Astrocyte (in vitro differentiated cells and primary cell): ENCODE measurements around the gene NAAA. TPM values are rescaled to one million over a fixed set of nuclear protein-coding genes. Genes with fewer than 3 reads are reported as not detected.

Experiments used
- DNase-seq: peaks from one replicate; pipeline ENCODE4 v3.0.0-alpha.2; 2010; ENCODE audit warnings: low read depth
- FAIRE-seq: peaks from 2 replicates; lab custom pipeline; 2011; peaks lifted over from hg19 to GRCh38; lab: Jason Lieb, UNC
- H2AFZ ChIP-seq: 2 replicates; pipeline ENCODE4 v1.6.0; 2012; ENCODE audit warnings: low read depth, low read length, inconsistent platforms
- H3K27ac ChIP-seq: 2 replicates; pipeline ENCODE4 v1.5.1; 2011; ENCODE audit warnings: low read depth, low read length, inconsistent platforms
- H3K27me3 ChIP-seq: 2 replicates; pipeline ENCODE4 v1.6.0; 2011; ENCODE audit warnings: low read length, inconsistent platforms; ENCODE audit not compliant: insufficient read depth
- H3K36me3 ChIP-seq: 2 replicates; pipeline ENCODE4 v1.5.1; 2011; ENCODE audit warnings: low read length, inconsistent platforms; ENCODE audit not compliant: insufficient read depth
- H3K4me1 ChIP-seq: 2 replicates; pipeline ENCODE4 v1.5.1; 2011; ENCODE audit warnings: low read length, inconsistent platforms; ENCODE audit not compliant: insufficient read depth
- H3K4me2 ChIP-seq: 2 replicates; pipeline ENCODE4 v1.6.0; 2012; ENCODE audit warnings: low read length, inconsistent platforms
- H3K4me3 ChIP-seq: 2 replicates; pipeline ENCODE4 v1.5.1; 2011; ENCODE audit warnings: low read depth, mild to moderate bottlenecking, low read length, inconsistent platforms; ENCODE audit not compliant: insufficient read depth
- H3K79me2 ChIP-seq: 2 replicates; pipeline ENCODE4 v1.6.0; 2012; ENCODE audit warnings: mild to moderate bottlenecking, low read length, inconsistent platforms; ENCODE audit not compliant: insufficient read depth
- H3K9ac ChIP-seq: 2 replicates; pipeline ENCODE4 v1.6.0; 2012; ENCODE audit warnings: mild to moderate bottlenecking, low read length, inconsistent platforms
- H3K9me3 ChIP-seq: 2 replicates; pipeline ENCODE4 v1.5.1; 2012; ENCODE audit warnings: low read depth, mild to moderate bottlenecking, low read length, inconsistent platforms; ENCODE audit not compliant: insufficient read depth
- H4K20me1 ChIP-seq: 2 replicates; pipeline ENCODE4 v1.6.0; 2012; ENCODE audit warnings: low read length, inconsistent platforms; ENCODE audit not compliant: insufficient read depth
- H3K27ac Mint-ChIP-seq: one replicate; pipeline ENCODE4 v1.8.0; 2021; ENCODE audit warnings: mild to moderate bottlenecking, mixed read lengths; ENCODE audit not compliant: unreplicated experiment
- H3K27me3 Mint-ChIP-seq: one replicate; pipeline ENCODE4 v1.8.0; 2021; ENCODE audit warnings: low read depth, mixed read lengths; ENCODE audit not compliant: unreplicated experiment
- H3K36me3 Mint-ChIP-seq: one replicate; pipeline ENCODE4 v1.8.0; 2021; ENCODE audit warnings: low read depth, mixed read lengths; ENCODE audit not compliant: unreplicated experiment
- H3K4me1 Mint-ChIP-seq: one replicate; pipeline ENCODE4 v1.8.0; 2021; ENCODE audit warnings: low read depth, mixed read lengths; ENCODE audit not compliant: unreplicated experiment
- H3K4me3 Mint-ChIP-seq: one replicate; pipeline ENCODE4 v1.8.0; 2021; ENCODE audit warnings: mild to moderate bottlenecking, moderate library complexity, mixed read lengths; ENCODE audit not compliant: unreplicated experiment
- H3K9me3 Mint-ChIP-seq: one replicate; pipeline ENCODE4 v1.8.0; 2021; ENCODE audit warnings: mild to moderate bottlenecking, mixed read lengths; ENCODE audit not compliant: unreplicated experiment
- EZH2 ChIP-seq: IDR thresholded peaks from 2 replicates; pipeline ENCODE4 v1.6.1; 2012; ENCODE audit warnings: mild to moderate bottlenecking, low read length, inconsistent platforms; ENCODE audit not compliant: insufficient read depth
- total RNA-seq: library from RNA; stranded (reverse); gene quantifications from 2 replicates; pipeline ENCODE4 v1.2.1, GENCODE V29; 2021
- TF ChIP-seq, protein P1 (sequence below): IDR thresholded peaks from 2 replicates; pipeline ENCODE4 v1.5.1; 2011; ENCODE audit warnings: low read depth, mild to moderate bottlenecking, inconsistent platforms, low read length, moderate library complexity; ENCODE audit not compliant: insufficient read depth

The NAAA gene
- total RNA-seq, 1 donor from 2014 or later = 13.5 TPM

DNA sequence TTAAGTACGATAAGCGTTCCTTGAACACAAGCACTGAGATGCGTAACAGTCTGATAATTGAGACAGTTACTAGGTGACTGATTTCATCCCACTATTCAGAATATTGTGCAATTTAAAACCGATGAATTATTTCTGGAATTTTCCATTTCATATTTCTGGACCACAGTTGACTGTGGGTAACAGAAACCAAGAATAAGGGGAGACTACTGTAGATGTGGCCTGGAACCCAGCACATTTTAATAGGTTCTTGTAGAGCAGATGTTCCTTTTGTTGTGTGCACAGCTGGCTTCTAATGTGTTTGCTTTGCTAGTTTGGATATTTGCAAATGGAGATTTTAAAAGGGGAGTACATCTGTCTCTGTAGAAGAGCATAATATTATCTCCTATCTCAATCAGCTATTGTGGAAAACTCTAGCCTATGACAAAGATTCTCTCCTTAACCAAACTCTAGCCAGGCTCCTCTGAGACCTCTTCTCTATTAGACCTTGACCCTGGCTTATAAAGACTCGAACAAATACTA is 16.4 kb downstream of the NAAA start:
- Mint-ChIP-seq H3K36me3 (peaks cover 42% of the 10 kb centered on the region), H3K27ac (no peak overlapping the region), H3K9me3 (no peaks in the 10 kb centered on the region), H3K4me1 (no peaks in the 10 kb centered on the region), H3K27me3 (no peaks in the 10 kb centered on the region), H3K4me3 (no peak overlapping the region)
- Histone ChIP-seq H3K9ac (no peak overlapping the region), H3K4me2 (no peak overlapping the region), H3K27me3 (no peaks in the 10 kb centered on the region), H3K4me1 (no peaks in the 10 kb centered on the region), H3K4me3 (no peak overlapping the region), H3K79me2 (no peaks in the 10 kb centered on the region), H3K27ac (no peak overlapping the region), H2AFZ (no peak overlapping the region), H3K9me3 (no peaks in the 10 kb centered on the region), H3K36me3 (no peaks in the 10 kb centered on the region), H4K20me1 (no peaks in the 10 kb centered on the region)
- FAIRE-seq (no peak), DNase-seq (no peak)
- TF ChIP-seq, protein P1, sequence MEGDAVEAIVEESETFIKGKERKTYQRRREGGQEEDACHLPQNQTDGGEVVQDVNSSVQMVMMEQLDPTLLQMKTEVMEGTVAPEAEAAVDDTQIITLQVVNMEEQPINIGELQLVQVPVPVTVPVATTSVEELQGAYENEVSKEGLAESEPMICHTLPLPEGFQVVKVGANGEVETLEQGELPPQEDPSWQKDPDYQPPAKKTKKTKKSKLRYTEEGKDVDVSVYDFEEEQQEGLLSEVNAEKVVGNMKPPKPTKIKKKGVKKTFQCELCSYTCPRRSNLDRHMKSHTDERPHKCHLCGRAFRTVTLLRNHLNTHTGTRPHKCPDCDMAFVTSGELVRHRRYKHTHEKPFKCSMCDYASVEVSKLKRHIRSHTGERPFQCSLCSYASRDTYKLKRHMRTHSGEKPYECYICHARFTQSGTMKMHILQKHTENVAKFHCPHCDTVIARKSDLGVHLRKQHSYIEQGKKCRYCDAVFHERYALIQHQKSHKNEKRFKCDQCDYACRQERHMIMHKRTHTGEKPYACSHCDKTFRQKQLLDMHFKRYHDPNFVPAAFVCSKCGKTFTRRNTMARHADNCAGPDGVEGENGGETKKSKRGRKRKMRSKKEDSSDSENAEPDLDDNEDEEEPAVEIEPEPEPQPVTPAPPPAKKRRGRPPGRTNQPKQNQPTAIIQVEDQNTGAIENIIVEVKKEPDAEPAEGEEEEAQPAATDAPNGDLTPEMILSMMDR = no peak
- no peak for TF ChIP-seq EZH2

DNA sequence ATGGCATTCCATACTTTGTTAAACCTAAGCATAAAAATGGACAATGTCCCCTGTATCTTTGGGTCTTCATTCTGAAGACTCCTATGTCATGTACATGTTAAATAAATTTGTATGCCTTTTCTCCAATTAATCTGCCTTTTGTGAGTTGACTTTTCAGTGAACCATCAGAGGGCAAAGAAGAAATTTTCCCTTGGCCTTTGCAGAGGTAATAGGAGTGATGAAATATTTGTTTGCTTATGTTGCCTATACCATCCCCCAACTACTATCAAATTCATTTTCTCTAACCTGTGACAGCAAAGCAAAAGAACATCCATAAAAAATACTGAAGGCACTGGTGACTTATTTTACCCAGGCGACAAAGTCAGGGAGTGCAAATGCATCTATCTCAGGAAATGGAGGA is 18.2 kb downstream of the NAAA start:
- H3K36me3 Mint-ChIP-seq = peaks cover 41% of the 10 kb centered on the region
- TF ChIP-seq, protein P1 = no peak
- no peak for TF ChIP-seq EZH2
- H3K4me2 ChIP-seq = no peak overlapping the region
- H3K9ac ChIP-seq = no peak overlapping the region
- H3K4me1 ChIP-seq = no peaks in the 10 kb centered on the region
- no peaks in the 10 kb centered on the region for H3K79me2 ChIP-seq
- H3K4me1 Mint-ChIP-seq = no peaks in the 10 kb centered on the region
- no peaks in the 10 kb centered on the region for H3K27me3 ChIP-seq
- H3K4me3 ChIP-seq = no peak overlapping the region
- FAIRE-seq = no peak
- no peaks in the 10 kb centered on the region for H3K27me3 Mint-ChIP-seq
- no peak overlapping the region for H2AFZ ChIP-seq
- no peak overlapping the region for H3K4me3 Mint-ChIP-seq
- no peak overlapping the region for H3K27ac Mint-ChIP-seq
- DNase-seq = no peak
- H3K36me3 ChIP-seq = no peaks in the 10 kb centered on the region
- H4K20me1 ChIP-seq = no peaks in the 10 kb centered on the region
- H3K27ac ChIP-seq = no peak overlapping the region
- H3K9me3 ChIP-seq = no peaks in the 10 kb centered on the region
- H3K9me3 Mint-ChIP-seq = no peaks in the 10 kb centered on the region

DNA sequence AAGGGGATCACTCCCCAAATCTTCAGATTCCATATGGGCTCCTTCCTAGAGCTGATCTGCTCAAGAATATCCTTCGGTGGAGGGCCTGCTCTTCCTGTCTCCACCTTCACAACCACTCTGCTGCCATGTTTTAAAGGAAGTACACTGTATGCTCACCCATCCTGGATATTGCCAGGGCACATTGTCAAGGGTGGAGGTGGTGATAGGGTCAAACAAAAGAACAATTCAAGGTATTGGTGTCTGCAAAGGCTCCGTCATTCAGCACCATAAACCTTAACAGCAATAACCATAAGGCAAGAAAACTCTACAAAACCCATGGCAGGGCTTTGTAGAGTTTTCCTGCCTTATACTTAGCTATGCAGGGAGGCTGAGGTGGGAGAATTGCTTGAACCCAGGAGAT is 18.9 kb downstream of the NAAA start:
- Histone ChIP-seq H3K4me2 (no peak overlapping the region), H2AFZ (no peak overlapping the region), H3K36me3 (no peaks in the 10 kb centered on the region), H3K9ac (no peak overlapping the region), H3K79me2 (no peaks in the 10 kb centered on the region), H3K27me3 (no peaks in the 10 kb centered on the region), H3K27ac (no peak overlapping the region), H3K4me1 (no peaks in the 10 kb centered on the region), H4K20me1 (no peaks in the 10 kb centered on the region), H3K4me3 (no peak overlapping the region), H3K9me3 (no peaks in the 10 kb centered on the region)
- Mint-ChIP-seq H3K27ac (no peak overlapping the region), H3K4me3 (no peak overlapping the region), H3K9me3 (no peaks in the 10 kb centered on the region), H3K4me1 (no peaks in the 10 kb centered on the region), H3K27me3 (no peaks in the 10 kb centered on the region), H3K36me3 (peaks cover 41% of the 10 kb centered on the region)
- FAIRE-seq = no peak
- DNase-seq = no peak
- TF ChIP-seq, protein P1 = no peak
- TF ChIP-seq EZH2 = no peak
